OCI-M2 (cell line): ENCODE results near the gene PIGZ.

Experiments used
- DNase-seq: peaks from one replicate; lab custom pipeline; 2025; ENCODE audit not compliant: unreplicated experiment; lab: John Stamatoyannopoulos, UW

The PIGZ gene

DNA sequence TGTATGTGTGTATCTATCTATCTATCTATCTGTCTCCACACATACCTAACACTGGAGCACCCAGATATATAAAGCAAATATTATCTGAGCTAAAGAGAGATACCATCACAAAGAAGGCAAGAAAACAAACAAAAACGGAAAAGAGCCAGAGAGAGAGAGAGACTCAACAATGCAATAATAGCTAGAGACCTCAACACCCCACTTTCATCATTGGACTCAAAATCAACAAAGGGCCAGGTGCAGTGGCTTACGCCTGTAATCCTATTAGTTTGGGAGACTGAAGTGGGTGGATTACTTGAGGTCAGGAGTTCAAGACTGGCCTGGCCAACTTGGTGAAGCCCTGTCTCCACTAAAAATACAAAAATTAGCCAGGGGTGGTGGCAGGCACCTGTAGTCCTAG lies 49.7 kb downstream of the PIGZ start:
- DNase-seq, result no peak

DNA sequence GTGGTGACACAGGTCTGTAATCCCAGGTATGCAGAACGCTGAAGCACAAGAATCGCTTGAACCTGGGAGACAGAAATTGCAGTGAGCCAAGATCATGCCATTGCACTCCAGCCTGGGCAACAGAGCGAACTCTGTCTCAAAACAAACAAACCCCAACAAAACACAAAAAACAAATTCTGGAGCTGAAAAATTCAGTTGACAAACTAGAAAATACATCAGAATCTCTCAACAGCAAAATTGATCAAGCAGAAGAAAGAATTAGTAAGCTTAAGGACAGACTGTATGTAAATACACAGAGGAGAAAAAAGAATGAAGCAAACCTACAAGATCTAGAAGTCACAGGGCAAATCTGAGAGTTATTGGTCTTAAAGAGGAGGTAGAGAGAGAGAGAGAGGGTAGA lies 51.6 kb downstream of the PIGZ start:
- DNase-seq, result no peak

DNA sequence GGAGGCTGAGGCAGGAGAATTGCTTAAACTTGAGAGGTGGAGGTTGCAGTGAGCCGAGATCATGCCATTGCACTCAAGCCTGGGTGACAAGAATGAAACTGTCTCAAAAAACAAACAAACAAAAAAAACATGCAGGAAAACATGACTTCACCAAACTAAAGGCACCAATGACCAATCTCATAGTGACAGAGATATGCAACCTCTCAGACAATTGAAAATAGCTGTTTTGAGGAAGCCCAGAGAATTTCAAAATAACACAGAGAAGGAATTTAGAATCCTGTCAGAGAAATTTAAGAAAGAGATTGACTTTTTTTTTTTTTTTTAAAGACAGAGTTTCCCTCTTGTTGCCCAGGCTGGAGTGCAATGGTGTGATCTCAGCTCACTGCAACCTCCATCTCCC lies 52.4 kb downstream of the PIGZ start:
- no peak for DNase-seq

DNA sequence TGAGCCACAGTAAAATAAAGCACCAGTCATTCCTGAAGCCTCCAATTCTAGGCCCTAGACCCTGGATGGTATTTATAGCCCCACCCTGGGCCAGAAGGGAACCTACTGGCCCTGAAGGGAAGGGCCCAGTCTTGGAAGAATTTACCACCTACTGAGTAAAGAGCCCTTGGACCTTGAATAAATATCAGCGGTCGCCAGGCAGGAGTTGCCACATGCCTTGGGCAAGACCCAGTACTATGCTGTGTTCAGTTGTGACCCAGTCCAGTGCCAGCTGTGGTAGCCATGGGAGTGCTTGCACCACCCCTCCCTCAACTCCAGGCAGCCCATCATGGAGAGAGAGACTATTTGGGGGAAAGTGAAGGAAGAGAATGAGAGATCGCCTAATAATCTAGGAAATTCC lies 53.3 kb downstream of the PIGZ start:
- no peak for DNase-seq

DNA sequence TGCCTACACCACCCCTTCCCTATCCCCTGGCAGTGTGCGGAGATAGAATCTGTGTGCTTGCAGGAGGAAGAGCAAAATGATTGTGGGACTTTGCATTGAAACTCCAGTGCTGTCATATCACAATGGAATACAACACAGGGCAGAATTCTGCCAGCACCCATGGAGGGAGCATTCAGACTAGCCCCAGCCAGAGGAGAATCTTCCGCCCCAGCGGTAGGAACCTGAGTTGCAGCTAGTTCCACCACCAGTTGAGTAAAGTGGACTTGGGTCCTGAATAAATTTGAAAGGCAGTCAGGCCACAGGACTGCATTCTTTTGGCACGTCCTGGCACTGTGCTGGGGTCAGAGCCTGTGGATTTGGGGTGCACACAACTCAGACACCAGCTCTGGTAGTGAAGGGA lies 53.8 kb downstream of the PIGZ start:
- no peak for DNase-seq

DNA sequence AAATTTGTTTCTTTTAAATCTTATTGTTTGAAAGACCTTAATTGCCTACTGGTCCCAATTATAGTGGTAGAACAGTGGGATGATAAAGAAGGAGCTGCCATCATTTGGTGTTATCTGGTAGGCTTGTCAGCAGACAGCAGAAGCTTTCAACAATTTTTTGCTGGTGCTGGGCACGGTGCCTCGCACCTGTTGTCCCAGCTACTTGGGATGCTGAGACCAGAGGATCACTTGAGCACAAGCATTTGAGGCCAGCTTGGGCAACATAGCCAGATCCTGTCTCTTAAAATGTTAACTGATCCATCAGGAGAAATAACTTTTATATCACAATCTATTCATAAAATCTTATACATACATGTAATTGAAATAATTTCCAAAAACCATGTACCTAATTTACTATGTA lies 64.9 kb downstream of the PIGZ start:
- no peak for DNase-seq

DNA sequence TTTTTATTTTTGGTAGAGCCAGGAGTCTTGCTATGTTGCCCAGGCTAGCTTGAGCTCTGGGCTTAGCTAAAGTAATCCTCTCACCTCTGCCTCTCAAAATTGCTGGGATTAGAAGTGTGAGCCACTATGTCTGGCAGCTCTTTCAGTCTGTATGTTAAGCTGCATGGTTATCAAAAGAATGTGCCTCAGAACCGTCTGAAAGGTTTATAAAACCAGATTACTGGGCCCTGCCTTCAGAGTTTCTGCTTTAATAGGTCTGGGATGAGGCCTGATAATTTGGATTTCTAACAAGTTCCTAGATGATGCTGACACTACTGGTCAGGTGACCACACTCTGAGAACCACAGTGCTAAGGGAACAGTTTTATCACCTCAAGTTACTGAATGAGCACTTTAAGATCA lies 66.3 kb downstream of the PIGZ start:
- DNase-seq, result no peak

DNA sequence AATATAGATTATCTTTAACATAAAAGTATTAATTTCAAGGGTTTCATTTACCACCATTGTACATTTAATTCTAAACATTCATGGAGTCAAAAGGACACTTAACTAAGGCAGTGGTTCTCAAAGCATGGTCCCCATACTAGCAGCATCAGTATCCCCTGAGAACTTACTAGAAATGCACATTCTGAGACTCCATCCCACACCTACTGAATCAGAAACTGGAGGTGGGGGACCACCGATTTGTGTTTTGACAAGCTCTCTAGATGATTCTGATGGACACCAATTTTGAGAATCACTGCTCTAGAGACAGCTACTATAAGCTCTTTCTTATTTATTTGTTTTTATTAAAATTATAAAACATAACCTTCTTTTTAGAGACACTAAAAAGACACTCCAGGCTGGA lies 66.9 kb downstream of the PIGZ start:
- no peak for DNase-seq
